ENCODE measurements around the gene SEPTIN8.

- TF ChIP-seq POLR2A (IDR thresholded peaks at IDR 0.05; ENCODE audit: low read depth, low read length), result no peak
- no peak for TF ChIP-seq TAF1 (IDR thresholded peaks at IDR 0.05; ENCODE audit: low read depth, low read length)
- no peak for TF ChIP-seq POLR2AphosphoS5 (IDR thresholded peaks at IDR 0.05; ENCODE audit: low read depth, low read length)
- no peak for TF ChIP-seq PAX5 (IDR thresholded peaks at IDR 0.05; ENCODE audit: insufficient read depth, low read length, severe bottlenecking)
Measured at GRCh38 chr5:132824426-132824825, 47.4 kb upstream of the SEPTIN8 start.
